Stimulated activated CD4-positive, alpha-beta T cell treated with anti-CD3 and anti-CD28 coated beads, Interleukin-1b, Interleukin-23, amount 100 ng/mL, for 24 hours (primary cell): ENCODE data around the gene MYCN.
"Not testable (repeated sequence)": the region's sequence is repeated elsewhere in the genome, so short reads cannot be mapped to it uniquely, and the experiment has no call there.

Experiments used
- DNase-seq, 4 experiments: peaks; one replicate each; pipeline ENCODE4 v3.0.0-alpha.2; 2020; ENCODE audit warnings: low read depth in 4 of 4, low spot score in 1 of 4

MYCN gene

GRCh38 chr2:15956751-15957736 is 16.7 kb downstream of the MYCN start:
- DNase-seq: no peak

DNA sequence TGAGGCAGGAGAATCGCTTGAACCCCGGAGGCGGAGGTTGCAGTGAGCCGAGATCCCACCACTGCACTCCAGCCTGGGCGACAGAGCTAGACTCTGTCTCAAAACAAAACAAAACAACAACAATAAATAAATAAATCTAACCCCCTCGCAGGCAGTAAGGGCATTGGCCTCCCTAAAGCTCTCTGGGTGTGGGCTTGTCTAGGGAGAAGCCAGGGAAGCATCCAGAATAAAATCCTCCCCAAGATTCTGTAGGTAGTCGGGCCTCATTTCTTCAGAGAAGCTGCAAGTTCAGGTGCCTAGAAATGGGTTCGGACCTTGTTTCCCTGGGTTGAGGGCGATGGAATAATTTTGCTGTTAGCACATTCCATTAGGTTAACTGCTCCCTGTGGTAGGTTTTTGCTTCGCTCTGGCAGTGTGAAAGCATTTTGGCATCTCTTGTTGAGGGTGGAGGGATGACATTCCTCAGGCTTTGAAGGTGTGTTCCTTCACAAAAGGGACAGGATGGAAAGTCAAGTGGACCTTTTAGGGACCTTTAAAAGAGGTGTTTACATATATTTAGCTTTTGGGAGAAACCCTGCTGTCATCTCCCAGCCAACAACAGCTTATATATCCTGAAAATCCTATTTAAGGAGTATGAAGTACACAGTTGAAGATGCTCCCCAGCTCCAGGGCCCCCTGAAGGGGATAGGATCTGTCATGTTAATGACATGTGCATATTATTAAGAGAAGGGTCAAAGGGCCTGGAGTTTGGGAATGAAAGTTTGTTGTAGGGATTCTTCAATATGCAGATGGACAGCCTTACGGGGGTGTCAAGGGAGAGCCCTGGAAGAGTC is 17.7 kb downstream of the MYCN start:
- DNase-seq: no peak

- no peak for DNase-seq
Measured at GRCh38 chr2:15959331-15960153, 19.2 kb downstream of the MYCN start.

DNA sequence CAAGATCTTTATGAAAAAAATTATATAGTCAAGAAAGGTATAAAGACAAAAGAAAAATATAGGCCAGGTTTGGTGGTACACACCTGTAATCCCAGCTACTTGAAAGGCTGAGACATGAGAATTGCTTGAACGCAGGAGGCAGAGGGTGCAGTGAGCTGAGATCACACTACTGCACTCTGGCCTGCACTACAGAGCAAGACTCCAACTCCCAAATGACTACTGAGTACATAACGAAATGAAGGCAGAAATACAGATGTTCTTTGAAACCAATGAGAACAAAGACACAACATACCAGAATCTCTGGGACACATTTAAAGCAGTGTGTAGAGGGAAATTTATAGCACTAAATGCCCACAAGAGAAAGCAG is 19.8 kb downstream of the MYCN start:
- not testable (repeated sequence) for DNase-seq

GRCh38 chr2:15963109-15963976 is 23.0 kb downstream of the MYCN start:
- not testable (repeated sequence) for DNase-seq

DNA sequence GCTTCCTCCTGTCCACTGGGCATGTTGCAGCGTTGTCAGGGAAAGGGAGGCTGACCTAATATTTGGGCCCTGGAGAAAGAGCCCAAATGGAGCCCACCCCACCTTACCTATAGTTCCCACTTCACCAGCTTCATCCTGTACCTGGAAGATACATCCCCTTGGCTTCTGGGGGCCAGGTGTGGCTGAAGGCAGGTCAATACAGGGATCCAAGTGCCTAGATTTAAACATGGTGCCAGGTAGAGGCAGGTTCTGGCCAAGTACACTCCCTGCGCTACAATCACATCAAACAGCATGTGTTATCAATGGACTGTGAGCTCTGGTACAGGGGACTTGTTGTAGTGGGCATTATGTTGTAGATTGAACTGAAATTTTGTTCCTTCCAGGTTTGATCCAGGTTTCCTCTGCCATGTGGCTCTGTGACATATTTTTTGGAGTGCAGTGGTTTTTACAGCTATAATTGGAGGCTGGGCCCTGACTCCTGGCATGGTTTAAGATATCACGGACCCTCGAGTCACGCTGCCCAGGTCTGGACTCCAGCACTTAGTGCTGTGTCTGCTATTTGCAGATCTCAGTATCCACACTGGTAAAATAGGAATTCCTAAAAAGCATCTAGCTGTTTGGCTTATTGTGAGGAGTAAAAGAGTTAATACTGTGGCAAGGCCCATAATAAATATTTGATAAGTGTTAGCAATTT is 23.8 kb downstream of the MYCN start:
- no peak for DNase-seq

DNA sequence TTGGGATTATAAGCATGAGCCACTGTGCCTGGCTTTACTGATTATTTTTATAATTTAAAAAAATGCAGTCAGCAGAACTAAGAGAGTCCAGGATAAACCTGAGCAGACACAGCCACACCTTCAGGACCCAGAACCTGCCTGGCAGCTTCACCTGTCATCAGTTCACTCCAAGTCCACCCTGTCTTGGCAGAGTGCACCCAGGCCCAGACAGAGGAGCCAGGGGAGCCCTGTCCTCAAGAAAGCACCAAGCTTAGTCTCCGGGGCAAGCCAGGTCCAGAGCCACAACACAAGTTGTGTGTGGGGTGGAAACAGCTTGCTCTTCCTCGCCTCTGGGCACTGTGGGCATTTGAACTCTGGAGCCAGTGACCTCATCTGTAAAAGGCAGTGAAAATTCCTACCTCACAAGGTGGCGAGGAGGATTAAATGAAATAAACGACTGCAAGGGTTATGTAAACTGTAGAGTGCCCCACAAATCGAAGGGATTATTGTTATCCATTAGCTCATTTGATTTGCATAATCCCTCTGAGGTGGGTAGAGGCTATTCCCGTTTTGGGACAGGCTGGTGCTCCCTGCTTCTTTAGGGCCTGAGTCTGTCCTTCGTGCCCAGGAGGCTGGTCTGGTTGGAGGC is 24.7 kb downstream of the MYCN start:
- no peak for DNase-seq

- peak in 2 of 4 experiments; percentile 37 to 53 for DNase-seq
Measured at GRCh38 chr2:15965564-15966019, 25.2 kb downstream of the MYCN start.

DNA sequence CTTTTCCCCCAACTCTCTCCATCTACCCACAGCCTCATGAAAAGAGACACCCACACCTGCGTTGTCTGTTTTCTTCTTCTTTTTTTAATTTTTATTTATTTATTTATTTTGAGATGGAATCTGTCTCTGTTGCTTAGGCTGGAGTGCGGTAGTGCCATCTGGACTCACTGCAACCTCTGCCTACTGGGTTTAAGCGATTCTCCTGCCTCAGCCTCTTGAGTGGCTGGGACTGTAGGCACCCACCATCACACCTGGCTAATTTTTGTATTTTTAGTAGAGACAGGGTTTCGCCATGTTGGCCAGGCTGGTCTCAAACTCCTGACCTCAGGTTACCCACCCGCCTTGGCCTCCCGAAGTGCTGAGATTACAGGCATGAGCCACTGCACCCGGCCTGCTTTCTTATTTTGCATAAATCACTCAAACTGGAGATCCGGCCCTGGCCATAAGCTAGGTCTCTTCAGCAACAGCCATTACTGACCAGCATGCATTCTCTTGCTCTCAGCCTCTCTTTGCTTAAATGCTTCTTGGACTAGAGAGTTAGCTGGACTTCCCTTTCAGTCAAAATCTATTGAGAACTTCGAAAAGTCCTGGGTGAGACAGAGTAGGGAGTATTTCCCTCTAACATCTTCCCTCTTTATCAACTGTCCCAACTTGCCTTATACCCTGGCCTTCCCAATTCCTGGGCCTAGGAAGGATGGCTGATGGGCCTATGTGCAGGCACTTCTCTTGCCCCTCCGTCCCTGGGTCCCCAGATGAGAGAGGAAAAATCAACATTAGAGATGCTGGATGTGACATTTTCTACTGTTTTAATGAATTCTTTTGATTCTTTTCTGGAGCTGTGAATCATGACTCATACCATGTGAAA is 27.3 kb downstream of the MYCN start:
- no peak for DNase-seq

GRCh38 chr2:15968280-15969178 is 28.2 kb downstream of the MYCN start:
- DNase-seq: peak in 2 of 4 experiments; percentile 31 to 64

DNA sequence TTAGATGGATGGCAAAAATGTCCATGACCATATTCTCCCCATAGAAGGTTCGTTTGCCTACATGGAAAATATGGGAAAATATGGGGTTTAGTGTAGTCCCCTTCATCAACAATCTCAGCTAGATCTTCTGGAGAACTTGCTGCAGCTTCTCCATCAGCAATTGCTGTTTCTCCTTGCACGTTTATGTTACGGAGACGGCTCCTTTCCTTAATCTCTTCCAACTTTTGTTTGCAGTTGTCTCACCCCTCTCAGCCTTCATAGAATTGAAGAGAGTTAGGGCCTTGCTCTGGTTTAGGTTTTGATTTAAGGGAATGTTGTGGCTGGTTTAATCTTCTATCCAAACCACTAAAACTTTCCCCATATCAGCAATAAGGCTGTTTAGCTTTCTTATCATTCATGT is 28.9 kb downstream of the MYCN start:
- no peak for DNase-seq

DNA sequence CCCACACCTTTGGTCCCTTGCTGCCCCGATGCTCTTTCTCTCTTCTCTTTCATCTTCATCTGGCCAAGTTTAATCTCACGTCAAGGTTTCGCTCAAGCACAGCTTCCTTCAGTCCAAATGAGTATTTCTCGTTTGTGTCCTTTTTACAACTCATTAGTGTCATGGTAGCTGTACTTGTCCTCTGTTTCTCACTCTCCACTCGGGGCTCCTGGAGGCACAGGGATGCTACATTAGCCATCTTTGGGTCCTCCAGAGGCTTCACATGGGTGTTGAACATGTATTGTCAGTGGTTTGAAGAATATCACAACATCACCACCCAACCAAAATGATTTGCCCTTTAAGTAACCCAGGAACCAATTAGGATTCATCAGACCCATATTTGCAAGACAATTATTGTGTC is 30.4 kb downstream of the MYCN start:
- DNase-seq: no peak

GRCh38 chr2:15971351-15971750 is 31.0 kb downstream of the MYCN start:
- no peak for DNase-seq

- DNase-seq: no peak
Measured at GRCh38 chr2:15971831-15972522, 31.6 kb downstream of the MYCN start.

DNA sequence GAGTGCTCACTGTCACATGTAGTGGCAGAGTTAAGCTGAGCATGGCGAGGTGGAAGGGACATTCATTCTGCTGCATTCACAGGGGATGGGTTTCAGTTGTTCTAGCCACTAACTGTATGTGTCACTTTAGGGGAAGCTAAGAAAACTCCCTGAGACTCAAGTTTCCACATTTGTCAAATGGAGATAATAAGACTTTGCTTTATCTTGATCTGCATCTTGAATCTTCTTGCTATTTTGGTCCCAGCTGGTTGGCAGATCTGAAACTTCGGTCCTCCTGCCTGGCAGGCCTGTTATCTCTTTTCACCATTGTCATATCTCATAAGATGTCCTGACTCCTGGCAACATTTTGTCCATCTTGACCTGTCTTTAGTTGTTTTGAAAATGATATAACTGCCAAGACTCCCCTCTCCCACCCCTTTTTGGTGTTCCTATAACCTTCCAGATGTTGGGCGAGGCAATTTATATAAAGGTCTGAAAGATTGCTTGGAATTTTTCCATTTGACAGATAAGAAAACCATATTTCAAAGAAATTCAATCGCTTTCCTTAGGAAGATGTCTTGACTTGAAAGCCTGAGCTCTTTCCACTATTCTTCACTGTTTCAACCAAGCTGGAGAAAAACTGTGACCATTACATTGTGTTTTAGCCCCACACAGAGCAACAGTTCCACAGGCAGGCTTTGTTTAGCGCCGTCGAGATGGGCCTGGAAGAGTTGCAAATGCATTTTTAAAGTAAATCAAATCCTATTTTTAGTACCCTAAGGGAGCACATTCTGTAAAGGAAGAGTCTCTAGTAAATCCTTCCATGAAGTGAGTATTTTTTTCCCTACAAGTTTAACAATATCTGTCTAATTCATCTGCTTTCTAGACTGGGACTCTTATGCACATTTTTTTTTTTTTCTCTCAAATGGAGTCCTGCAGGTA is 33.4 kb downstream of the MYCN start:
- DNase-seq: no peak
